ENCODE data around the gene CARD10.
A peak's percentile ranks its signal among the peaks of the same experiment; 100 is the strongest.
"Not testable (repeated sequence)": the region's sequence is repeated elsewhere in the genome, so short reads cannot be mapped to it uniquely, and the experiment has no call there.

Gene CARD10

DNA sequence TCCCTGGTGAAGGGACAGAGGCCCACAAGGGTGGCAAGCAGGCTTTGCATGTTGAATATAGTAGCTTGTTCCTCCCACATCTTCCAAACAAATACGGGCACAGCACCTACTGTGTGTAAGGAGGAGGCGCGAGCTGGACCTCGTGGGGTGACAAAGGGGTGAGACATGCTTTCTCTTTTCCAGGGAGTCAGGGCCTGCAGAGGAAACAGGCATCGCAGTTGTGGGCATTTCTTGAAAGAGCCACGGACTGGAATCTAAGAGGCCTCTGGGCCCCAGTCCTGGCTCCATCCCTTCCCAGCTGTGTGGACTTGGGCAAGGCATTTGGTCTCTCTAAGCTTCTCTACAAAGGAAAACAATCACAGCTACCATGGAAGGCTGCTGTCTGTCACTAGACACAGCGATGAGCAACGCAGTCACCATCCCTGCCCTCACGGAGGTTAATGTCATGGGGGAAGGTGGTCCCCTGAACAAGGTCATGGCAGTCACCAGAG, 28.1 kb upstream of the CARD10 start:
- Mint-ChIP-seq H3K27ac (ENCODE audit: low read depth) (no peak overlapping the region), H3K4me3 (no peak overlapping the region), H3K4me1 (peaks cover 6% of the 10 kb centered on the region), H3K36me3 (ENCODE audit: insufficient read depth) (no peaks in the 10 kb centered on the region), H3K9me3 (no peaks in the 10 kb centered on the region), H3K27me3 (peaks cover 37% of the 10 kb centered on the region)
- ATAC-seq (replicated peaks; ENCODE audit: extremely low read depth, poor library complexity, severe bottlenecking) (no peak), DNase-seq (ENCODE audit: low spot score in 2 of 2) (no peak)

- peaks cover 37% of the 10 kb centered on the region for H3K27me3 Mint-ChIP-seq
- H3K36me3 Mint-ChIP-seq (ENCODE audit: insufficient read depth), result no peaks in the 10 kb centered on the region
- H3K27ac Mint-ChIP-seq (ENCODE audit: low read depth), result no peak overlapping the region
- DNase-seq (ENCODE audit: low spot score in 2 of 2) (no peak), ATAC-seq (replicated peaks; ENCODE audit: extremely low read depth, poor library complexity, severe bottlenecking) (no peak)
- no peaks in the 10 kb centered on the region for H3K9me3 Mint-ChIP-seq
- no peak overlapping the region for H3K4me3 Mint-ChIP-seq
- peaks cover 12% of the 10 kb centered on the region for H3K4me1 Mint-ChIP-seq
These were observed 27.4 kb upstream of the CARD10 start for GRCh38 chr22:37546437-37547250.

DNA sequence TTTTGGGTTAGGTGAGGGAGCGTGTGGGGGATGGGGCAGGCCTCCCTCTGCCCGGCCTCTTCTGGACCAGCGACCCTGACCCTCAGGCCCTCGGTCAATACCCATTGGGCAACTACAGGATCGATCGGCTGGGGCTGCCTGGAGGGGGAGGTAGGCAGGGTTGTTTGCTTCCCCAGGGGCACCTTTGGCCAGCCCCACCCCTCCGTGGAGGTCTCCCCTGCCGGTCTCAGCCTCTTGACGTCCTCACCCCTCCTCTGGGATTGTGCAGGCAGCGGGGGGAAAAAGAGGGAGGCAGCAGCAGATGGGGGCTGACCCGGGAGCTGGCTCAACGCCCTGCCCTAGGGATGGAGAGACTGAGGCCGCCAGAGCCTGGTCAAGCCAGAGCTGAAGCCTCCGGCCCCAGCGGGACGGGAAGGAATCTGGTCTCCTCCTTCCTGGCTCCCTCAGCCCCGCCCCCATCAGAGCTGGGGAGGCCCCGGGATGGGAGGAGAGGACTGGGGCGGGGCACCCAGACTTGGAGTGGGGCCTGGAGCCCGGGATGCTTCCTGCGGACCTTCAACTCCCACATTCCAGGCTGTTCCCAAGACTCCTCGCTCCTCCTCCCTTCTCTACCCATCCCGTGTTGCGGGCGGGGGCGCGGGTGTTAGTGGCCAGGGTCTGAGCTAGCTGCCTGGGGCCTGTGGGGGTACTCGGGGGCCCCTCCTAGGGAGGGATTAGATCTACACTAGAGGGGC, 26.7 kb upstream of the CARD10 start:
- H3K36me3 Mint-ChIP-seq (ENCODE audit: insufficient read depth), result no peaks in the 10 kb centered on the region
- no peak overlapping the region for H3K4me3 Mint-ChIP-seq
- no peaks in the 10 kb centered on the region for H3K9me3 Mint-ChIP-seq
- no peak overlapping the region for H3K27ac Mint-ChIP-seq (ENCODE audit: low read depth)
- DNase-seq (ENCODE audit: low spot score in 2 of 2) (no peak), ATAC-seq (replicated peaks; ENCODE audit: extremely low read depth, poor library complexity, severe bottlenecking) (no peak)
- H3K27me3 Mint-ChIP-seq, result peaks cover 35% of the 10 kb centered on the region
- peaks cover 17% of the 10 kb centered on the region for H3K4me1 Mint-ChIP-seq

DNA sequence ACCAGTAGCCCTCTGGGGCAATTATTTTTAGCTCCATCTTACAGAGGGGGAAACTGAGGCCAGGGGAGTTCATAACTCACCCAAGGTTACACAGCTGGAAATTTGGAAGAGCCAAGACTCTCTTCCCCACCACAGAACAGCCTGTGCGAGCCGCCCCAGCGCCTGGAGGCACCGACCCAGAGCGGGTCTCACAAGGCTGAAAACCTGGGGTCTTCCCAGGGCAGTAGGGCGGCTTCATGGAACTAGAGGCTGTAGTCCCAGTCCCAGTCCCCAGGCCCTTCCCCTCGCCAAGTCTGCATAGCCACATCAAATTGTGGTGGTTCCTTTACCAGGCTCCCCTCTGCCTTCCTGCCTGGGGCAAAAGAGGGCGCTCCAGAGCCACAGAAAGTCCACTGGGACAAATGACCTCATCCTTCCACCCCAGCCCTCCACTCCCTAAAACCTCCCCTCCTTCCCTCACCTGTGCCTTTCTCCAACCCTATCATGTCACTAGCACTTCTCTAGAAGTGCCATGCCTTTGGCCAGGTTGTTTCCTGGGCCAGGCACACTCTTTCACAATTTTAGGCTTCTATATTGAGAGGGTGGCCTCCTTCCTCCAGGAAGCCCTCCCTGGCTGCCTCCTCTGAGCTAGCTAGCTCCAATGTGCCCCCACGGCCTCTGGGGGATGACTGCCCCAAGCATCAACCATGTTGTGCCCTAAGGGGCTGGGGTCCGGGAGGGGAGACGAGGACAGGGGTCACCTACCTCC, 25.9 kb upstream of the CARD10 start:
- DNase-seq (ENCODE audit: low spot score in 2 of 2), result no peak
- Mint-ChIP-seq H3K27ac (ENCODE audit: low read depth) (no peak overlapping the region), H3K36me3 (ENCODE audit: insufficient read depth) (no peaks in the 10 kb centered on the region), H3K4me1 (peaks cover 25% of the 10 kb centered on the region), H3K27me3 (peaks cover 41% of the 10 kb centered on the region), H3K4me3 (no peak overlapping the region), H3K9me3 (no peaks in the 10 kb centered on the region)
- ATAC-seq (replicated peaks; ENCODE audit: extremely low read depth, poor library complexity, severe bottlenecking), result no peak

DNA sequence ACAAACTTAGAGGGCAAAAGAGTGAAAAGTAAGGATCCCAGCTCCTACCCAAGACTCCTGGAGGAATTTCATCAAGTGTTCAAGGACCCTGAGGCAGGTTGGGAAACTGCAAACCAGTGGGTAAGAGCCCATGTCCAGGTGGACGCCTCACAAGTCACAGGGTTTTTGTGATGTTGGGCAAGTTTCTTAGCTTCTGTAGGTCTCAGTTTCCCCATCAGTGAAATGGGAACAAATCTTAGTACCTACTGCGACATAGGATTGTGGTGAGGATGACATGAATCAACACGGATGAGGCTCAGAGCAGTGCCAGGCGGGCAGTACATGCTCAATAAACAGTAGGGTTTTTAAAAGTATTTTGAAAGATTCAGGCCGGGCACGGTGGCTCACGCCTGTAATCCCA, 23.7 kb upstream of the CARD10 start:
- peaks cover 35% of the 10 kb centered on the region for H3K4me1 Mint-ChIP-seq
- no peaks in the 10 kb centered on the region for H3K9me3 Mint-ChIP-seq
- H3K36me3 Mint-ChIP-seq (ENCODE audit: insufficient read depth), result no peaks in the 10 kb centered on the region
- H3K4me3 Mint-ChIP-seq, result no peak overlapping the region
- H3K27ac Mint-ChIP-seq (ENCODE audit: low read depth), result no peak overlapping the region
- ATAC-seq (replicated peaks; ENCODE audit: extremely low read depth, poor library complexity, severe bottlenecking), result no peak
- no peak for DNase-seq (ENCODE audit: low spot score in 2 of 2)
- peaks cover 55% of the 10 kb centered on the region for H3K27me3 Mint-ChIP-seq

GRCh38 chr22:37542416-37542815, 23.2 kb upstream of the CARD10 start:
- DNase-seq (ENCODE audit: low spot score in 2 of 2); H3K4me3 Mint-ChIP-seq; H3K36me3 Mint-ChIP-seq (ENCODE audit: insufficient read depth); H3K27ac Mint-ChIP-seq (ENCODE audit: low read depth); H3K9me3 Mint-ChIP-seq; ATAC-seq (replicated peaks; ENCODE audit: extremely low read depth, poor library complexity, severe bottlenecking): not testable (repeated sequence)
- H3K27me3 Mint-ChIP-seq, result peaks cover 55% of the 10 kb centered on the region
- H3K4me1 Mint-ChIP-seq, result peaks cover 35% of the 10 kb centered on the region

GRCh38 chr22:37539790-37540189, 20.6 kb upstream of the CARD10 start:
- not testable (repeated sequence) for H3K36me3 Mint-ChIP-seq (ENCODE audit: insufficient read depth); DNase-seq (ENCODE audit: low spot score in 2 of 2); H3K27ac Mint-ChIP-seq (ENCODE audit: low read depth); H3K4me3 Mint-ChIP-seq; H3K9me3 Mint-ChIP-seq; ATAC-seq (replicated peaks; ENCODE audit: extremely low read depth, poor library complexity, severe bottlenecking)
- peaks cover 46% of the 10 kb centered on the region for H3K27me3 Mint-ChIP-seq
- peaks cover 29% of the 10 kb centered on the region for H3K4me1 Mint-ChIP-seq

DNA sequence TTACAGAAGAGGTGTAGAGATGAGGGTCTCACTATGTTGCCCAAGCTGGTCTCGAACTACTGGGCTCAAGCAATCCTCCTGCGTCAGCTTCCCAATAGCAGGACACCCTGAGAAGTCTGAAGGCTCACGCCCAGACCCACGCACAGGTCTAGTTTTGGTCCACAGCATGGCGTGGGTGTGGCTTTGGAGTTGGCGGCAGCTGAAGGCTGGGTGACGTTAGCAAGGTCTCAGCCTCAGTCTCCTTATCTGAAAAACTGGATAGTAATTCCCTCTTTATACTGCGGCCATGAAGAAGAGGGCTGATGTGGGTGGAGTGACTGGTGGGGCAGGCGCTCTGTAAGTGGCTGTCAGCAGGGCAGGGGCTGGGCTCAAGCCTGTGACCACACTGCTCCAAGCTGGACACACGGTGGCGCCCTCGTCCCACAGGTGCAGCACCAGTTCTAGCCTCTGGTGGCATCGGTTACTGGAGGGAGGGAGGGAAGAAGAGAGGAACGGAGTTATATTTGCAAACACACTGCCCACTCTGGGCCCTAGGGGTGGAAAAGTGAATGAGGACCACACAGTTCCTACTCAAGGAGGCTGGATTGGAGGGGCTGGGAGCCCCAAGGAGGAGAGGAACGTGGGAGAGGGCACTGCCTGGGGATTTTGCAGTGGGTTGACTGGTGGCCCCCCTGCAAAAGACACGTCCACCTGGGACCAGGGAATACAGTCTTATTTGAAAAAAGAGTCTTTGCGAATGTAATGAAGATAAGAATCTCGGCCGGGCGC, 19.6 kb upstream of the CARD10 start:
- H3K4me3 Mint-ChIP-seq, result peak overlapping the region; percentile 46
- ATAC-seq (replicated peaks; ENCODE audit: extremely low read depth, poor library complexity, severe bottlenecking), result peak; percentile 98
- DNase-seq (ENCODE audit: low spot score in 2 of 2), result peak; percentile 82 to 84
- H3K27ac Mint-ChIP-seq (ENCODE audit: low read depth), result no peak overlapping the region
- no peaks in the 10 kb centered on the region for H3K9me3 Mint-ChIP-seq
- peaks cover 1% of the 10 kb centered on the region for H3K36me3 Mint-ChIP-seq (ENCODE audit: insufficient read depth)
- H3K4me1 Mint-ChIP-seq, result peaks cover 29% of the 10 kb centered on the region
- peaks cover 39% of the 10 kb centered on the region for H3K27me3 Mint-ChIP-seq

GRCh38 chr22:37535159-37535558, 15.9 kb upstream of the CARD10 start:
- Mint-ChIP-seq H3K9me3 (no peaks in the 10 kb centered on the region), H3K27ac (ENCODE audit: low read depth) (no peak overlapping the region), H3K4me3 (no peak overlapping the region), H3K27me3 (peaks cover 26% of the 10 kb centered on the region), H3K36me3 (ENCODE audit: insufficient read depth) (peaks cover 1% of the 10 kb centered on the region), H3K4me1 (peaks cover 11% of the 10 kb centered on the region)
- no peak for DNase-seq (ENCODE audit: low spot score in 2 of 2)
- ATAC-seq (replicated peaks; ENCODE audit: extremely low read depth, poor library complexity, severe bottlenecking), result no peak

GRCh38 chr22:37534445-37534844, 15.2 kb upstream of the CARD10 start:
- Mint-ChIP-seq H3K9me3 (no peaks in the 10 kb centered on the region), H3K4me3 (no peak overlapping the region), H3K27me3 (peaks cover 22% of the 10 kb centered on the region), H3K36me3 (ENCODE audit: insufficient read depth) (peaks cover 1% of the 10 kb centered on the region), H3K4me1 (peaks cover 10% of the 10 kb centered on the region), H3K27ac (ENCODE audit: low read depth) (no peak overlapping the region)
- no peak for DNase-seq (ENCODE audit: low spot score in 2 of 2)
- no peak for ATAC-seq (replicated peaks; ENCODE audit: extremely low read depth, poor library complexity, severe bottlenecking)

DNA sequence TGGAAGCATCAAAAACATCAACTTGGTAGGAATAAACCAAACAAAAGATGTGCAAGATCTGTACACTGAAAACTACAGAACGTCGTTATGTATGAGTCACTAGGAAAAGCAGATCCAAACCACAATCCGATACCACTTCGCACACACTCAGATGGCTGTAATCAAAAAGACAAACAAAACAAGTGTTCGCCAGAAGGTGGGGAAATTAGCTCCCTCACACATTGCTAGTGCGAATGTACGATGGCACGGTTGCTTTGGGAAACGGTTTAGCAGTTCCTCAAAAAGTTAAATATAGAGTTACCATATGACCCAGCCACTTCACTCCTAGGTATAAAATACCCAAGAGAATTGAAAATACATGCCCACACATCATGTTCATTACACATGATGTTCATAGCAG, 14.8 kb upstream of the CARD10 start:
- ATAC-seq (replicated peaks; ENCODE audit: extremely low read depth, poor library complexity, severe bottlenecking) (no peak), DNase-seq (ENCODE audit: low spot score in 2 of 2) (no peak)
- H3K27ac Mint-ChIP-seq (ENCODE audit: low read depth), result no peak overlapping the region
- no peak overlapping the region for H3K4me3 Mint-ChIP-seq
- no peaks in the 10 kb centered on the region for H3K9me3 Mint-ChIP-seq
- peaks cover 18% of the 10 kb centered on the region for H3K27me3 Mint-ChIP-seq
- H3K36me3 Mint-ChIP-seq (ENCODE audit: insufficient read depth), result peaks cover 1% of the 10 kb centered on the region
- peaks cover 7% of the 10 kb centered on the region for H3K4me1 Mint-ChIP-seq
